Rectal smooth muscle tissue (tissue), 1 donor: Measurements from ENCODE around the gene GSE1.

Source experiments
- H3K27ac ChIP-seq: one replicate; pipeline ENCODE4 v1.7.0; 2013; ENCODE audit warnings: low read depth, low read length, inconsistent platforms
- H3K27me3 ChIP-seq: one replicate; pipeline ENCODE4 v1.7.0; 2013; ENCODE audit warnings: low read length; ENCODE audit not compliant: control insufficient read depth, insufficient read depth
- H3K36me3 ChIP-seq: one replicate; pipeline ENCODE4 v1.7.0; 2013; ENCODE audit warnings: low read length; ENCODE audit not compliant: control insufficient read depth, insufficient read depth
- H3K4me1 ChIP-seq: one replicate; pipeline ENCODE4 v1.7.0; 2013; ENCODE audit warnings: low read length; ENCODE audit not compliant: control insufficient read depth, insufficient read depth
- H3K4me3 ChIP-seq: one replicate; pipeline ENCODE4 v1.7.0; 2013; ENCODE audit warnings: low read length
- H3K9ac ChIP-seq: one replicate; pipeline ENCODE4 v1.7.0; 2013; ENCODE audit warnings: low read length

GSE1 gene

DNA sequence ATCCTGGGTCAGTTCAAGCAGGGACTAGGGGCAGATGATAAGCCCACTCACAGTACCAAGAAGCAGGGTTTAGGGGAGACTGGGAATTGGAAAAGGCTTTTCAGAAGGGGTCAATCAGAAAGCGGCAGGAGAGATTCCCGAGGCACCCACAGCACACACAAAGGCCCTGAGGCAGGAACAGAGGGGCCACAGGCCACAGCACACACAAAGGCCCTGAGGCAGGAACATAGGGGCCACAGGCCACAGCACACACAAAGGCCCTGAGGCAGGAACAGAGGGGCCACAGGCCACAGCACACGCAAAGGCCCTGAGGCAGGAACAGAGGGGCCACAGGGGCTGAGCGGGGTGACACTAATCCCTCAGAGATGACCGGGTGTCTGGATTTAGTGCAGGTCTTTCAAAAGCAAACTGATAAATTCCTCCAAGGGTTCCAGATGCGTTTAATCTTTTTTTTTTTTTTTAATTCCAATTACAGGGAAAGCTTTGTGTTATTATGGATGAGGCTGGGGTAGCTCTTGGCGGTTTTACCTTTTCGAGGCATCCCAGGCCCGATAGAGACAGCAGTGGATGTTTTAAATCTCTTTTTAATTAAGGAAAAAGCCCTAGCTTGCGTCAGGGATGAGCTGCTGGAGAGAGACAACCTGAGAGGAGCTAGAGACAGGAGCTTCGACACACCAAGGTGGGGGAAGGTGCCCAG is 106.6 kb downstream of the GSE1 start:
- Histone ChIP-seq H3K36me3 (no peaks in the 10 kb centered on the region), H3K9ac (no peak overlapping the region), H3K4me1 (no peaks in the 10 kb centered on the region), H3K27me3 (no peaks in the 10 kb centered on the region), H3K27ac (no peak overlapping the region), H3K4me3 (no peak overlapping the region)

DNA sequence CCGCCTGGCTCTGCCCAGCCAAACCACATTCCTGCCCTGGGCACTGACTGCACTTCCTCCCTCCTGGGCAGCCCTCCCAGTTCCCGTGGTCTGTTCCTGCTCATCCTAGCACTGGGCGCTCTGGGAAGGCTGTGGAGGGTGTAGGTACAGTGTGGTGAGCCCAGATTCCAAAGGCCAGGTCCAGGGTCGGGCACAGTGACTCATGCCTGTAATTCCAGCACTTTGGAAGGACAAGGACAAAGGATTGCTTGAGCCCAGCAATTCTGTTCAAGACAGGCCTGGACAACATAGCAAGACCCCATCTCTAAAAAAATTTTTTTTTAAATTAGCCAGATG is 107.1 kb downstream of the GSE1 start:
- H3K4me3 ChIP-seq = no peak overlapping the region
- H3K4me1 ChIP-seq = no peaks in the 10 kb centered on the region
- no peak overlapping the region for H3K9ac ChIP-seq
- H3K27me3 ChIP-seq = no peaks in the 10 kb centered on the region
- H3K27ac ChIP-seq = no peak overlapping the region
- no peaks in the 10 kb centered on the region for H3K36me3 ChIP-seq

DNA sequence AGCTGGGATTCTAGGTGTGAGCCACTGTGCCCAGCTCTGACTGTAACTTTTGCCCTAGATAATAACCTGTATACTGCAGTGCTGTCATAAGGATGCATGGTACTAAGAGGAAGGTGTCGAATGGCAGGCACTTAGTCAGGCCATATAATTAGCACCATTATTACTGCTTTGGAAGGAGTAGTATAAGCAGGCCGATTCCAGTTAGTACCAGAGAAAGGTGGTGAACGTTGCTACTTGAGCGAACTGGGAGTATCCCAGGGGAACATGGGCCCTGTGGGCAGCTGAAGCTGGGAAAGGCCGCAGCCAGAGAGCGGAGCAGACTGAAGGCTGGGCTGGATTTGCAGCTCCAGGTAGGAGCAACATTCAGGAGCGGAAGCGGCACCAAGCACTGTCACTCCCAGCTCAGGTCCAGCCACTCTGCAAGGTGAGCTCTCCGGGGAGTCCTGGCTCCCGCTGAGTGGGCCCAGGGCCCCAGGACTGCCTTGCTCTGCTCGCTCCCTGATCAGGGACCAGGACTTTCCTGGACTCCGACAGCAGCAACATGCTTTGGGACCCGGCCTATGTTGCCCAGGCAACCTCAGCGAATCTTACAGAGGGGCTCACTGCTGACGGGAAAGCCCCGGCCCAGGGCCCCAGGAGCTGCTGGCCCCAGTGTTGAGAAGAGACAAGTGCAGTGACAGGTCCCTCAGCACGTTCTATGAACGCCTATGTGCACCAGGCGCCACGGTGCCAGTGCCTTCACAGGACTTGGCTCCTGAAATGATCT is 109.2 kb downstream of the GSE1 start:
- Histone ChIP-seq H3K4me3 (no peak overlapping the region), H3K4me1 (no peaks in the 10 kb centered on the region), H3K36me3 (no peaks in the 10 kb centered on the region), H3K27ac (no peak overlapping the region), H3K9ac (no peak overlapping the region), H3K27me3 (no peaks in the 10 kb centered on the region)

DNA sequence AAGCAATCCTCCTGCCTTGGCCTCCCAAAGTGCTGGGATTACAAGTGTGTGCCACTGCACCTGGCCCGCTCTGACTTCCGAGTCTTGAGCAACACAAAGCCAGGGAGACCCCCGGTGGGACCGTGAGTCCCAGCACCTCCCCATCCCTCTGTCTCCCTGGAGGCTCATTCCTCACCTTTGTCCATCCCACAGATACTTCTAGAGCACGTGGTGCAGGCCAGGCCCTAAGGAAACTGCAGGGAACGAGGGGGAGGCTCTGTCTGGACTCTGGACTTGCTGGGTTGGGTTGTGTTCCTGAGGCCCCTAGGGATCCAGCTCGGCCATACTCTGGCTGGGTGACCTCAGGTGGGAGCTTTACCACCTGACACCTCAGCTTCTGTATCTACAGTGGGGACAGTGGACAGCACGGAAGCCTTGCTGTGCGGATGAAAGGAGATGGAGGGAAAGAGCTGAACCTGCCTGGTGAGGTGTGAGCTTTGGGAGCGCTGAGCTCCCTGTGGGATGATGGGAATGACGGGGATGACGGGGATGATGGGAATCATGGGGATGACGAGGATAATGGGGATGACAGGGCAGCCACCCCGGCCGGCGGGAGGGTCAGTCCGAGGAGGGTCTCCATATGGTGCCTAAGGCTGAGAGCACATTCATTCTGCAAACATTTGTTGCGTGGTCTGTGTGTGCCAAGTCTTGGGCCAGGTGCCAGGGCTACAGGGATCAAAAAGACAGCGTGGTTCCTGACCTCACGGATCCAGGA is 111.2 kb downstream of the GSE1 start:
- H3K36me3 ChIP-seq = no peaks in the 10 kb centered on the region
- H3K27me3 ChIP-seq = no peaks in the 10 kb centered on the region
- no peak overlapping the region for H3K4me3 ChIP-seq
- no peaks in the 10 kb centered on the region for H3K4me1 ChIP-seq
- no peak overlapping the region for H3K9ac ChIP-seq
- H3K27ac ChIP-seq = no peak overlapping the region

DNA sequence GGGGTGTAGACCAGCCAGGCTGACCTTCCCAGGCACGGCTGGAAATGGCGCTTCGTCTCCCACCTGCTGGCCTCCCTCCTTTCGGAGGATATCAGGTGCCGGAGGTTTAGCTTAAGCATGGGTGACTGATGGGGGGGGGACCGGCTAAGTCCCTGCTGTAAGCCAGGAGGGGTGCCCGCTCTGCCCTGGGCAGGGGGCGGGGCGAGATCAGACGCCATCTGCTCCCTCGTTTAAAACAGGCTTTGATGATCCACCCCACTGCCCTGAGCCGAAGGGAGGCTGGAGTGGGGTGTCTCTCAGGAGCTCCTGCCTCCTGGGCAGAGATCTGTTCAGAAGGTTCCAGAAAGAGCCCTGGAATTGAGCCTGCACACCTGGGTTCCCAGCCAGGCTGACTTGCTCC is 111.8 kb downstream of the GSE1 start:
- H3K36me3 ChIP-seq = no peaks in the 10 kb centered on the region
- no peaks in the 10 kb centered on the region for H3K4me1 ChIP-seq
- H3K27me3 ChIP-seq = no peaks in the 10 kb centered on the region
- no peak overlapping the region for H3K9ac ChIP-seq
- no peak overlapping the region for H3K4me3 ChIP-seq
- no peak overlapping the region for H3K27ac ChIP-seq
